Measurements from ENCODE around the gene ARPC5. TPM values are rescaled to one million over a fixed set of nuclear protein-coding genes. Genes with fewer than 3 reads are reported as not detected.

Gene ARPC5
- total RNA-seq, 1 donor, result 288 TPM

DNA sequence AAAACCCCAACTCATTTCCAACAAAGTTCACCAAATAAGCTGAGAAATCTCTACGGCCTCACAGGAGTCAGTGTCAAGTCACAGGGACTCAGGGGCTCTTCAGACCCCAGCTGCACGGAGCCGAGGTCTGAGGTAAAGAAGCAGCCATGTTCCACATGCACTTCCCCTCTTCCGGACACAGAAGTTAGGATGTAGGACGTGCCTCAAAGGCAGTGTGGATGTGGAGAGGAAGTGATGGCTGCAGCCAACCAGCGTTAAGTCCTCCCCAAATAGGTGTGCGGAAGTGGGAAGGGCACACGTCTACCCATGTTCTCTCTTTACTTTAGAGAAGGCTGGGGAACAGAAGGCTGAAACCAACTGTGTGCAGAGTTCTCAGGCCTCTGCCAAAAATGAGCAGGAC is 30.8 kb downstream of the ARPC5 start:
- DNase-seq (ENCODE audit: low read depth), result no peak
- TF ChIP-seq, protein P1, sequence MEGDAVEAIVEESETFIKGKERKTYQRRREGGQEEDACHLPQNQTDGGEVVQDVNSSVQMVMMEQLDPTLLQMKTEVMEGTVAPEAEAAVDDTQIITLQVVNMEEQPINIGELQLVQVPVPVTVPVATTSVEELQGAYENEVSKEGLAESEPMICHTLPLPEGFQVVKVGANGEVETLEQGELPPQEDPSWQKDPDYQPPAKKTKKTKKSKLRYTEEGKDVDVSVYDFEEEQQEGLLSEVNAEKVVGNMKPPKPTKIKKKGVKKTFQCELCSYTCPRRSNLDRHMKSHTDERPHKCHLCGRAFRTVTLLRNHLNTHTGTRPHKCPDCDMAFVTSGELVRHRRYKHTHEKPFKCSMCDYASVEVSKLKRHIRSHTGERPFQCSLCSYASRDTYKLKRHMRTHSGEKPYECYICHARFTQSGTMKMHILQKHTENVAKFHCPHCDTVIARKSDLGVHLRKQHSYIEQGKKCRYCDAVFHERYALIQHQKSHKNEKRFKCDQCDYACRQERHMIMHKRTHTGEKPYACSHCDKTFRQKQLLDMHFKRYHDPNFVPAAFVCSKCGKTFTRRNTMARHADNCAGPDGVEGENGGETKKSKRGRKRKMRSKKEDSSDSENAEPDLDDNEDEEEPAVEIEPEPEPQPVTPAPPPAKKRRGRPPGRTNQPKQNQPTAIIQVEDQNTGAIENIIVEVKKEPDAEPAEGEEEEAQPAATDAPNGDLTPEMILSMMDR (IDR thresholded peaks at IDR 0.05; ENCODE audit: insufficient read depth, low read depth, low read length), result no peak

DNA sequence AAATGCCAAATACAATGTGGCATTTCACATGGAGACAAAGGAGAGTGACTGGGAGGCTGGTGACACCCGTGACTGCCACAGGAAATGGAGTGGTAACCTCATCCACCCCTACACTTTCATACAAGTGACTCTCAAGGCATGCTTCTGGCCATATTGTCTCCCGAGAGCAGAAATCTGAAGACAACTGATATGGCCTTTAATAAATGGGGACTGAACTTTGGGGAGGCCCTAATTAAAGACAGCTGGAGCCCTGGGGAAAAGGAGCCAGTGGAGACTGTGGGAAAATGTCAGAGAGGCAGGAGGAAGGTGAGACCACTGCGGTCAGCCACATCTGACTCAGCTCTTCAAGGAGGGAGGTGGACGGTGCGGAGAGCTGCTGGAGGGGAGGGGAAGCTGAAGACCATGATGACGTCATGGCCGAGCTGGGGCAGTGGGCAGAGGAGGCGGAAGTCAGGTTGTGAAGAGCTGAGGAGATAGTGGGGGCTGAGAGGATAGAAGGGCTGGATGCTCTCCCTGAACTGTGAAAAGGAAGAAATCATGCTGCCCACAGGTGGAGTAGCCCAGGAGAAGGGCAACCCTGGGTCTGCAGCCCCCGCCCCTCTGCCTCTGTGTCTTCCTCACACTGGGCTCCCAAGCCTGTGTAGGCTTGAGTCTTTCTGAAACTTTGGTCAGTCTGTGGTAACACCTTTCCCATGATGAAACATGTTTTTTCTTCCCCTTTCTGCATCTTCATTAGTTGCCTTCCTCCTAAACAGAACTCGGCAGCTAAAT is 31.4 kb downstream of the ARPC5 start:
- peak; percentile 77 for DNase-seq (ENCODE audit: low read depth)
- TF ChIP-seq, protein P1 (IDR thresholded peaks at IDR 0.05; ENCODE audit: insufficient read depth, low read depth, low read length), result no peak
- H3K4me3 ChIP-seq (ENCODE audit: low read depth, low read length), result no peak overlapping the region

More for the DNA sequence above, 30.8 kb downstream of the ARPC5 start:
- no peak overlapping the region for H3K4me3 ChIP-seq (ENCODE audit: low read depth, low read length)

DNA sequence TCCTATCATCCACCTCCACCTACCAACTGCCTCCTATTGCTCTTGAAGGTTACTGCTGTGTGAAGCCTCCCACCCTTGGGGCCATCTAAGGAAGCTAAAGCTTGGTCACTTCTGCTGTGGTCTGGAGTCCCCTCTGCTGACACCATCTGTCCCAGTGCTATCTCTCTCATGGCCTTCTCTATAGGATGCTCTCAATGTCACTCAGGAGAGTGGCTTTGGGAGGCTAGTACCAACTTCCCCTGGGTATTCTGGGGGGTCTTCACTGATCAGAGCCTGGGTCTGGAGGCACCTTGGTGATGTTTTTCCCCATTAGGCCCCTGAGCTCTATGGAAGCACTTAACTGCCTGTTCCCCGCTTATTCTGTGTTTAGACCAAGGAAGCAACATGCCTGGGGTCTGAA is 33.1 kb downstream of the ARPC5 start:
- DNase-seq (ENCODE audit: low read depth), result no peak
- TF ChIP-seq, protein P1 (IDR thresholded peaks at IDR 0.05; ENCODE audit: insufficient read depth, low read depth, low read length), result no peak

DNA sequence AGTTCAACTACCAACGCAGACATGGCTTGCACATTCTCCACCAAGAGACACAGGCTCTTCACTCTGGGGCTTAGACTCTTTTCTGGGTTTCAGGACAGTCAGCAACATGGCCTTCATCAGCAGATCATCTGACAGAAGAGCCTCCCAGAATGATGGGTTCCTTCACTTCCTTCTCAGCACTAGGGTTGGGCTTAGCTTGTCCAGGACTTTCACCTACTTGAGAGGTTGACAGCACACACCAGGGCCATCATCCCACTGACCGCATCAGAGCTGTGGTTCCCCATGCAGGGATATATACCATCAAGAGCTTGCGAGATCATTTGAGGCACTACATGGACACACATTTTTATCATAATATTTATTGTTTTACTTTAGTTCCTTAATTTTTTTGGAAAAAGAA is 34.9 kb downstream of the ARPC5 start:
- H3K4me3 ChIP-seq (ENCODE audit: low read depth, low read length), result no peak overlapping the region
- TF ChIP-seq, protein P1 (IDR thresholded peaks at IDR 0.05; ENCODE audit: insufficient read depth, low read depth, low read length), result no peak
- DNase-seq (ENCODE audit: low read depth), result no peak

More for the DNA sequence above, 33.1 kb downstream of the ARPC5 start:
- H3K4me3 ChIP-seq (ENCODE audit: low read depth, low read length), result no peak overlapping the region

DNA sequence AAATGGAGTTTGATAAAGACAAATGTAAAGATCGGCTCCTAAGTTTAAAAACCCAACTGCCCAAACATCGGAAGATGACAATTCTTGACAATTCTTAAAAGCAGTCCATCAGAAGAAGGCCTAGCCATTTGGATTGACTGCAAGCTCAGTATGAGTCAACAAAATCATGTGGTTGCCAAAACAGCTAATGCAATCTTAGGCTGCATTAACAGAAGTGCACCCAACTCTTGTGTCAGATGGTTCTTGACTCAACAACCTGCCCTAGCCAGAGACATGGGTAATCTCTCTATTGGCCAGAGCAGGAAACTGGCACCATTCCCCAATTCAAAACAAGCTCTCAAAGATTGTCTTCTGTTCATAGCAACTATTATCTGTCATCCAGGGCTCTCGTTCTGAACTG is 35.4 kb downstream of the ARPC5 start:
- DNase-seq (ENCODE audit: low read depth), result peak; percentile 57
- H3K4me3 ChIP-seq (ENCODE audit: low read depth, low read length), result no peak overlapping the region
- TF ChIP-seq, protein P1 (IDR thresholded peaks at IDR 0.05; ENCODE audit: insufficient read depth, low read depth, low read length), result no peak

DNA sequence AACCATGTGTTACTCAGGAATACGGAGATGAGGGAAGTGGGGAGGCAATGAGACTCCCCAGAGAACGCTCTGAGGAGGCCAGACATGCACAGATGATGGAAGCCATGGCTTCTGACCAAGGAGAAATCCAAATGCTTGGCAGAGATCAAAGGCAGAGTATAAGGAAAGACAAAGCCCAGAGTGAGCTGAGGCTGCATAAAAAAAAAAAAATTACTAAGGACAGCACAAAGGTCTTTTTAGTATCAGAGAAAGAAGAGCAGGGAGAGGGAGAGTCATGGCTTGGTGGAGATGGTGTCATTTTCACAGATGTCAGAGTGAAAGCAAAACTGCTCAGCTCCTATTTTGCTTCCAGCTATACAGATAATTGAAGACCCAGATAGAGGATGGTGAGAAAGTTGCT is 37.2 kb downstream of the ARPC5 start:
- TF ChIP-seq, protein P1 (IDR thresholded peaks at IDR 0.05; ENCODE audit: insufficient read depth, low read depth, low read length), result no peak
- peak; percentile 16 for DNase-seq (ENCODE audit: low read depth)
- no peak overlapping the region for H3K4me3 ChIP-seq (ENCODE audit: low read depth, low read length)
